Keratinocyte (primary cell): ENCODE results near the gene PPARGC1A.

ENCODE experiments used
- CTCF ChIP-seq, 3 experiments: IDR thresholded peaks in 1 of 3; conservative IDR thresholded peaks in 1 of 3; optimal IDR thresholded peaks in 1 of 3; 2 replicates in 2 of 3; 3 replicates in 1 of 3; pipeline versions ENCODE3 to v1.5.1; 2011; ENCODE audit warnings: low read length in 3 of 3, mild to moderate bottlenecking in 3 of 3, moderate library complexity in 2 of 3, control low read depth in 1 of 3, inconsistent platforms in 1 of 3; ENCODE audit not compliant: insufficient read depth in 2 of 3; ENCODE audit errors: extremely low read depth in 1 of 3
- EZH2 ChIP-seq: IDR thresholded peaks from one replicate; pipeline ENCODE4 v1.6.1; 2012; ENCODE audit warnings: inconsistent platforms, mild to moderate bottlenecking, low read length, moderate library complexity

GRCh38 chr4:23921447-23921845, 31.6 kb upstream of the PPARGC1A start:
- TF ChIP-seq CTCF (optimal IDR thresholded peaks at IDR 0.05 in 1 of 3, IDR thresholded peaks at IDR 0.05 in 1 of 3, conservative IDR thresholded peaks at IDR 0.05 in 1 of 3; ENCODE audit: extremely low read depth in 1 of 3, insufficient read depth in 2 of 3, low read length in 3 of 3) (no peak), EZH2 (no peak)
